HL-60 (cell line): ENCODE measurements around the gene CD82.

ENCODE experiments used
- DNase-seq, 2 experiments: peaks; one replicate each; pipeline ENCODE4 v3.0.0-alpha.2; 2010 to 2020; ENCODE audit warnings: low read depth in 1 of 2, low spot score in 1 of 2
- H3K27ac ChIP-seq: fragments of 250-450 bp; sonication (Bioruptor Pico); replicated peaks from 2 replicates; pipeline ENCODE4 v1.5.1; 2020; ENCODE audit warnings: mild to moderate bottlenecking, moderate library complexity
- H3K27me3 ChIP-seq: fragments of 250-450 bp; sonication (Bioruptor Pico); 2 replicates; pipeline ENCODE4 v1.5.1; 2021; ENCODE audit warnings: mild to moderate bottlenecking, moderate library complexity; ENCODE audit not compliant: insufficient read depth, poor library complexity, severe bottlenecking
- H3K4me3 ChIP-seq: replicated peaks from 2 replicates; pipeline ENCODE4 v1.5.1; 2011; ENCODE audit warnings: mild to moderate bottlenecking, control low read depth, low read length; ENCODE audit not compliant: insufficient read depth
- GABPA ChIP-seq: IDR thresholded peaks from 2 replicates; pipeline ENCODE4 v1.6.1; 2012; ENCODE audit warnings: low read depth
- POLR2AphosphoS5 ChIP-seq: IDR thresholded peaks from 2 replicates; pipeline ENCODE4 v1.6.1; 2012; ENCODE audit warnings: low read depth
- SPI1 ChIP-seq: IDR thresholded peaks from 2 replicates; pipeline ENCODE4 v1.6.1; 2012; ENCODE audit warnings: low read depth, mild to moderate bottlenecking, borderline replicate concordance
- TF ChIP-seq, protein P1 (sequence below): IDR thresholded peaks from one replicate; pipeline ENCODE4 v1.5.1; 2011; ENCODE audit warnings: low read length, control low read depth, inconsistent platforms; ENCODE audit not compliant: insufficient read depth
- TF ChIP-seq, protein P2 (sequence below): IDR thresholded peaks from 2 replicates; pipeline ENCODE4 v1.6.1; 2012; ENCODE audit warnings: low read depth; ENCODE audit not compliant: insufficient replicate concordance

The CD82 gene

DNA sequence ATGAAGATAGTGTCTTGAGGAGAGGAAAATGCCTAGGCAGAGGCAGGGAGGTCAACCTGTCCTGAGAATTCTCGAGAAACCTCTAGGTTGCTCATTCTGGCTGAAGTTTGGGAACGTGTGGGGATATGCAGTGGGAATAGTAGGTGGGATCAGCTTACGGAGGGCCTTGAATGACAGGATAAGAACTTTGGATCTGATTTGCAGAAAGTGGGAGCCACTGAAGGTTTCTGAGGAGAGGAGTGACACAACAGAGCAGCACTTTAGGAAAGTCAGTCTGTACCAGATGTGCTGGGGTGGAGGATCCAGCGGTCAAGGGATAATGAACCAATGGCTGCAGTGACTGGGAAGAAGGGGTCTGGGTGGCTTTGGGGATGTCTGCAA, 2.4 kb downstream of the CD82 start:
- TF ChIP-seq, protein P1, sequence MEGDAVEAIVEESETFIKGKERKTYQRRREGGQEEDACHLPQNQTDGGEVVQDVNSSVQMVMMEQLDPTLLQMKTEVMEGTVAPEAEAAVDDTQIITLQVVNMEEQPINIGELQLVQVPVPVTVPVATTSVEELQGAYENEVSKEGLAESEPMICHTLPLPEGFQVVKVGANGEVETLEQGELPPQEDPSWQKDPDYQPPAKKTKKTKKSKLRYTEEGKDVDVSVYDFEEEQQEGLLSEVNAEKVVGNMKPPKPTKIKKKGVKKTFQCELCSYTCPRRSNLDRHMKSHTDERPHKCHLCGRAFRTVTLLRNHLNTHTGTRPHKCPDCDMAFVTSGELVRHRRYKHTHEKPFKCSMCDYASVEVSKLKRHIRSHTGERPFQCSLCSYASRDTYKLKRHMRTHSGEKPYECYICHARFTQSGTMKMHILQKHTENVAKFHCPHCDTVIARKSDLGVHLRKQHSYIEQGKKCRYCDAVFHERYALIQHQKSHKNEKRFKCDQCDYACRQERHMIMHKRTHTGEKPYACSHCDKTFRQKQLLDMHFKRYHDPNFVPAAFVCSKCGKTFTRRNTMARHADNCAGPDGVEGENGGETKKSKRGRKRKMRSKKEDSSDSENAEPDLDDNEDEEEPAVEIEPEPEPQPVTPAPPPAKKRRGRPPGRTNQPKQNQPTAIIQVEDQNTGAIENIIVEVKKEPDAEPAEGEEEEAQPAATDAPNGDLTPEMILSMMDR: no peak
- TF ChIP-seq SPI1 (no peak), GABPA (no peak), POLR2AphosphoS5 (no peak)
- TF ChIP-seq, protein P2, sequence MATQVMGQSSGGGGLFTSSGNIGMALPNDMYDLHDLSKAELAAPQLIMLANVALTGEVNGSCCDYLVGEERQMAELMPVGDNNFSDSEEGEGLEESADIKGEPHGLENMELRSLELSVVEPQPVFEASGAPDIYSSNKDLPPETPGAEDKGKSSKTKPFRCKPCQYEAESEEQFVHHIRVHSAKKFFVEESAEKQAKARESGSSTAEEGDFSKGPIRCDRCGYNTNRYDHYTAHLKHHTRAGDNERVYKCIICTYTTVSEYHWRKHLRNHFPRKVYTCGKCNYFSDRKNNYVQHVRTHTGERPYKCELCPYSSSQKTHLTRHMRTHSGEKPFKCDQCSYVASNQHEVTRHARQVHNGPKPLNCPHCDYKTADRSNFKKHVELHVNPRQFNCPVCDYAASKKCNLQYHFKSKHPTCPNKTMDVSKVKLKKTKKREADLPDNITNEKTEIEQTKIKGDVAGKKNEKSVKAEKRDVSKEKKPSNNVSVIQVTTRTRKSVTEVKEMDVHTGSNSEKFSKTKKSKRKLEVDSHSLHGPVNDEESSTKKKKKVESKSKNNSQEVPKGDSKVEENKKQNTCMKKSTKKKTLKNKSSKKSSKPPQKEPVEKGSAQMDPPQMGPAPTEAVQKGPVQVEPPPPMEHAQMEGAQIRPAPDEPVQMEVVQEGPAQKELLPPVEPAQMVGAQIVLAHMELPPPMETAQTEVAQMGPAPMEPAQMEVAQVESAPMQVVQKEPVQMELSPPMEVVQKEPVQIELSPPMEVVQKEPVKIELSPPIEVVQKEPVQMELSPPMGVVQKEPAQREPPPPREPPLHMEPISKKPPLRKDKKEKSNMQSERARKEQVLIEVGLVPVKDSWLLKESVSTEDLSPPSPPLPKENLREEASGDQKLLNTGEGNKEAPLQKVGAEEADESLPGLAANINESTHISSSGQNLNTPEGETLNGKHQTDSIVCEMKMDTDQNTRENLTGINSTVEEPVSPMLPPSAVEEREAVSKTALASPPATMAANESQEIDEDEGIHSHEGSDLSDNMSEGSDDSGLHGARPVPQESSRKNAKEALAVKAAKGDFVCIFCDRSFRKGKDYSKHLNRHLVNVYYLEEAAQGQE: no peak
- peak overlapping the region; percentile 63 for H3K27ac ChIP-seq

DNA sequence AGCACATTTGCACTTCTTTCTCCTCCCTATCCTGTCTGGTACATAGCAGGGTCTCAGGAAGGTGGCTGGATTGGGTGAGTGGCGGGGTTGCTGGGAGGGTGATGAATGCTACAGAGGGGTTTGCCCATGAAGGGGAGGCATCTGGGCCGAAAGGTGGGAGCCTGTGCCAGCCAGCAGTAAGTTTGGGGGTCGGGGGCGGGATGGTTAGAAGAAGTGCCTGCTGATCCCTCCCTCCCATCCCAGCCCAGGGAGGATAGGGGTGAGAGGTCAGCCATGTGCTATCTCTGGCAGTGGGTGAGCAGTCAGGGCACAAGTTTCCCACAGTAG, 2.8 kb downstream of the CD82 start:
- H3K27me3 ChIP-seq: no peaks in the 10 kb centered on the region
- H3K4me3 ChIP-seq: no peak overlapping the region
- DNase-seq: no peak
- no peak for TF ChIP-seq SPI1
- TF ChIP-seq, protein P2: no peak
- TF ChIP-seq, protein P1: no peak
- no peak for TF ChIP-seq GABPA
- TF ChIP-seq POLR2AphosphoS5: no peak
- peak overlapping the region; percentile 63 for H3K27ac ChIP-seq

More for the DNA sequence above, 2.4 kb downstream of the CD82 start:
- Histone ChIP-seq H3K4me3 (no peak overlapping the region), H3K27me3 (no peaks in the 10 kb centered on the region)
- no peak for DNase-seq

DNA sequence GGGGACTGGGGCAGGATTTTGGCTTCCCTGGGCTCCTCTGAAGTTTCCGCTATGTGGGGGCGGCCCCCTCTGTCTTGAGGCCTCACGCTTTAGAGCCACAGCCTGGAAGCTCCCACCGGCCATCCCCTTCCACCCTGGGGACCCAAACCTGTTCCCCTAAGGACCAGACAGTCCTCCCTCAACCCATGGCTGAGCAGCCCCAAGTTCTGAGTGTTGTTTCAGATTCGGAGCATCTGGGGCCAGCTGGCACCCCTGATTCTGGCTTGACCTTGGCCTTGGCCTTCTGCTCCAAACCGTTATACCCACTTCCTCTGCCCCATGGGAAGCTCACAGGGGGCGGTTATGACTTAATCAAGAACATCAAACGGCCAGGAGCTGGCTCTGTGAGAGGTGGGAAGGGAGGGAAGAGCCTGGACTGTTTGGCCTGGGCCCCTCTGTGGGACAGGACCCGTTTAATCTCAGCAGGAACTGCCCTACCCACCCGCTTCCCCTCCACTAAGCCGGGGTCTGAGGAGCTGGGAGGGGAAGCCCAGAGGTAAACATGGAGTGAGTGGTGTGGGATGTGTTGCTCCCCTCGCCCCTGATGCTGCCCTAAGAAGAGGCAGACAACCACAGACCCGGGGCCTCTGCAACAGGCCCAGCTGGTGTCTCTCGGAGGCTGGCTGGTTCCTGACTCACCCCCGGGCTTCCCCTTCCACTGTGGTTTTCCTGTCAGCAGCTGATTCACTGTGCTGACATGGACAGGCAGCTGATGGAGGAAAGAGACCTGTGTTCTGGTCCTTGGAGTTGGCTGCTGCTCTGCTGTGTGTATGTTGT, 3.4 kb downstream of the CD82 start:
- no peaks in the 10 kb centered on the region for H3K27me3 ChIP-seq
- peak overlapping the region; percentile 63 for H3K27ac ChIP-seq
- TF ChIP-seq, protein P2: no peak
- TF ChIP-seq POLR2AphosphoS5: peak; percentile 97
- TF ChIP-seq SPI1: peak; percentile 74; the same call in 1 of the 2 replicates
- peak; percentile 56 to 95 for DNase-seq
- no peak overlapping the region; the same call in 1 of the 2 replicates for H3K4me3 ChIP-seq
